ENCODE results near the gene E2F8.

- TF ChIP-seq CTCF (conservative IDR thresholded peaks at IDR 0.05; ENCODE audit: low read depth in 2 of 2) (no peak), EZH2 (IDR thresholded peaks at IDR 0.05; ENCODE audit: low read depth, unreplicated experiment) (no peak), POLR2AphosphoS5 (IDR thresholded peaks at IDR 0.05; ENCODE audit: low read depth) (no peak), EZH2phosphoT487 (IDR thresholded peaks at IDR 0.05; ENCODE audit: unreplicated experiment) (no peak)
These were observed 53.5 kb downstream of the E2F8 start for GRCh38 chr11:19187114-19187832.
